NK-92 (cell line): ENCODE data around the gene TIE1.

Experiments
- DNase-seq: peaks from one replicate; lab custom pipeline; 2025; ENCODE audit not compliant: unreplicated experiment; lab: John Stamatoyannopoulos, UW

TIE1 gene

DNA sequence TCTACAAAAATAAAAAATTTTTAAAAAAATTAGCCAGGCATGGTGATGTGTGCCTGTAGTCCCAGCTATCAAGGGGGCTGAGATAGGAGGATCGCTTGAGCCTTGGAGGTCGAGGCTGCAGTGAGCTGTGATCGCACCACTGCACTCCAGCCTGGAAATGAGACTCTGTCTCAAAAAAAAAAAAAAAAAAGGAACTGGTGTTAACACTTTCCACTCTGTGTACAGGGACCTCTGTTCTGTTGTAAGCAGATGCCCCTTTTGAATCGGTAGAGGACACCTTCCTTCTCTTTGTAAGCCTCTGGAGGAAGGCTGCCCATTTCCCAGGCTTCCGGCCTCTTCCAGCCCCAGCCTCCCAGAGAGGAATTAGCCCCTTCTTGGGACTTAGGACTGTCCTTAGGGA is 8.1 kb upstream of the TIE1 start:
- DNase-seq: no peak

DNA sequence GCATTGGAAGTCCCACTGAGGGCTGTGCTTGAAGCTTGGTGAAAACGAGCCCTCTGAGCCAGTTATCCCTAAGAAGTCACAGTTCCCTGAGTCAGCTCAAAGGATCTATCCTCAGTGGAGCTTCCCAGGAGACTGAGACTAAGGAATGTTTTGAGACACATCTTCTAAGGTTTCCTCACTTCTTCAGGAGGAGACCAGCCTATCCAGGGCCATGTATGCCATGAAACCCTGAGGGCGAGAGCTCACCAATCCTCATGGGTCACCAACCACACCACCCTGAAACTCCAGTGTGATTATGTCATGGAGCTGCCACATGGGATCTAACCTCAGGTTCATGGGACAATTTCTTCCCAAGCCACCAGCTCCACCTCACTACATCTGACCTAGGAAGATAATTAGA is 7.6 kb upstream of the TIE1 start:
- DNase-seq: no peak

DNA sequence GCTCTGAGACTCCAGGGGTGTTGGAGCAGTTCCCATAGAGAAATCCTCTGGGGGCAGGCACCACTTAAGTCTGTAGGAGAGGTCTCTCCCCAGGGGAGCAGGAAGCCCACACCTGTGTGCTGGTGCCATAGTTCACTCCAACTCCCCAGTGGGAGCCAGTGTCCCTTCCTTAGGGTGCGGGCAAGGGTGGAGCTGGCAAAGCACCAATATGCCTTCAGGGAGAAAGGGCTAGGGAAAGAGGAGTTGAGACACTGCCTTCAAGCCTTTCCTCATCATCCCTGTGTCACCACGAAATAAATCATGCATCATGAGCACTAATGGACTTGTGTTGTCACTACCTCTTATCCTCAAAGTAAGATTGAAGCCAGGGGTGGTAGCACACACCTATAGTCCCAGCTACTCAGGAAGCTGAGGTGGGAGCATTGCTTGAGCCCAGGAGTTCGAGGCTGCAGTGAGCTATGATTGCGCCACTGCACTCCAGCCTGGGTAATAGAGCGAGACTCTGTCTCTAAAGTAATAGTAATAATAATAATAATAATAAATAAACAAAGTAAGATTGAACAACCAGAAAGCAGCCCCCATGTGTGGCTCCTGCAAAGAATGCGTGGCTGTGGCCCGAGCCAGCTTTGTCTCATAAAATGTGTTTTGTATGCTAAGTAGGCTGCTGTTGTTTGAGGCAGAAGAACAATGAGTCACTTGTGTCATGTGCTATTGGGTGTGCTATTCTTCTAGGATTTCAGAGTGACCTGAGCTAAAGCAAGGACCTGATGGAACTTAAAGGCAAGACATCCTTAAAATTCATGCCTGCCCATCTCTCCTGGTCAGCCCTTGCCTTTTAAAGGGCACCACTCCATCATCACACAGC is 6.7 kb upstream of the TIE1 start:
- DNase-seq: no peak

DNA sequence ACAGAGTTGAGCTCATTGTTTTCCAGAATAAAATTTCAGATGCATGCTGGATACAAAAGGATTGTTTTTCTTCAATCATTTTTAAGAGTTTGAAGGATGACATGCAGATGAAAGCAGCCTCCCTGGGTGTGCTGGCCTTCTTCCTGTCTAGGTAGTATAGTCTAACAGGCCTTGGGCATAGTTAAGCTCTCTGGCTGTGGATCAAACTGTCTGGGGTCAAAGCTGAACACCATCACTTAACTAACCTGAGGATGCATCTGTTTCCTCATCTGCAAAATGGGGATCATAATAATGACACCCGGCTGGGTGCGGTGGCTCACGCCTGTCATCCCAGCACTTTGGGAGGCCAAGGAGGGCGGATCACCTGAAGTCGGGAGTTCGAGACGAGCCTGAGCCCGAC is 6.0 kb upstream of the TIE1 start:
- DNase-seq: no peak

DNA sequence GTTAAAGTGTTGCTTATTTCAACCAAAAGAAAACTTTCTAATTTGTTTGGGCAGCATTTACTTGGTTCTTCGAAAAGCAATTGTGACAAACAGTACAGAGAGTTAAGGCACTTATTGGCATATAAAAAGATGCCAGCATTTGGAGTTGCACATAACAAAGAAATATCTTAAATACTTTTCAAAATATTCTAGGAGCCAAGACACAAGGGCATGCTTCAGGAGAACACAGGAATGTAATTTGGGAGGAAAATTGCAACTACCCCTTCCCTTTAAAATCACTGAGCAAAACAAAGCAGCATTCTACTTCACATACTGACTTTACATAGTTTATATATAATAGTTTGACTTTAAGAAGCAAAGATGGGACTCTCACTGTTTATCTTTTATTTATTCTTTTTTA is 4.6 kb upstream of the TIE1 start:
- DNase-seq: no peak

DNA sequence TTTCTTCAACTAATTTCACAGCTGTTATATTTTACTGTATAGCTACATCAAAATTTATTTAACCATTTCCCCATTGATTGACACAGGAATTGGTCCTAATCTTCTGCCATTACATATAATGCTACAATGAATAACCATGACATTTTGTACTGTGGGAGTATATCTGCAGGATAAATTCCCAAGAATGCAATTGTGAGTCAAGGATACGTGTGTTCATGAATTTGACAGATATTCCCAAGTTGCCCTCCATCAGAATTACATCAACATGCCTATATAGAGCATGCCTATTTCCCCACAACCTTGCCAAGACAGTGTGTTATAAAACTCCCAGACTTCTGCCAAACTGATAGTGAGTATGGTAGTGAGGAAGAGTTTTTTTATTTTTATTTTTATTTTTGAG is 2.7 kb upstream of the TIE1 start:
- DNase-seq: no peak

DNA sequence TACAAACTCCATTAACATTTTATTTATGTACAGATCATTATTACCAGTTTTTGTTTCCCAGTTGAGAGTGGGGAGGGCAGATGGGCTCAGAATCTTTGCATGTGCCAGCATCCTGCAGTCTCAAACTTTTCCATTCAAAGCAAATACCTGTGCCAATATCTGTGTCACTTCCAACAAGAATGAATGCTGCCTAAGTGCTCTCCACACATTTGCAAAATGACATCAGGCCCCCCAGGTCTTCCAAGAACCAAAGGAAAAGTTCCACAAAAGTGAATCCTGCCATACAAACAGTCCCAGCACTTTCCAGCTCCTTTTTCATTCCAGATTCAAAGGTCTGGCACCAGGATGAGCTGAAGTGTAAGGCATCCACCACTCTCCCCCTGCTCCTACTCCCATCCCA is 1.7 kb upstream of the TIE1 start:
- no peak for DNase-seq

DNA sequence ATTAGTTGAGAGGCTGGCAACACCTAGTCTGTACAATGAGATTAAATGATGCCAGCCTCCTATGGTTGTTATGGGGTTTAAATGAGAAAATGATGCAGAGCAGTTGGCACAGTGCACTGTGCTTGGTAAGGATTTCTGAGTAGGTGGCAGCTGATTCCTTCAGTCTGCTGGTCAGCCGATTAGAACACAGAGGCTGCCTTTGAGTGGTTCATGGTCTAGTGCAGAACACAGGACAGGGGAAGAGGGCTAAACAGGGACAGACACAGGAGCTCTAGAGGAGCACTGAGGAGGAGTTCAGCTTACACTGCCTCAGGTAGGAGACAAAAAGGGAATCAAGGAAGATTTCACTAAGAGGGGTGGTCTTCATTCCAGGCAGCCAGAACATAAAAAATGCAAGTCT is 1.4 kb downstream of the TIE1 start:
- no peak for DNase-seq

DNA sequence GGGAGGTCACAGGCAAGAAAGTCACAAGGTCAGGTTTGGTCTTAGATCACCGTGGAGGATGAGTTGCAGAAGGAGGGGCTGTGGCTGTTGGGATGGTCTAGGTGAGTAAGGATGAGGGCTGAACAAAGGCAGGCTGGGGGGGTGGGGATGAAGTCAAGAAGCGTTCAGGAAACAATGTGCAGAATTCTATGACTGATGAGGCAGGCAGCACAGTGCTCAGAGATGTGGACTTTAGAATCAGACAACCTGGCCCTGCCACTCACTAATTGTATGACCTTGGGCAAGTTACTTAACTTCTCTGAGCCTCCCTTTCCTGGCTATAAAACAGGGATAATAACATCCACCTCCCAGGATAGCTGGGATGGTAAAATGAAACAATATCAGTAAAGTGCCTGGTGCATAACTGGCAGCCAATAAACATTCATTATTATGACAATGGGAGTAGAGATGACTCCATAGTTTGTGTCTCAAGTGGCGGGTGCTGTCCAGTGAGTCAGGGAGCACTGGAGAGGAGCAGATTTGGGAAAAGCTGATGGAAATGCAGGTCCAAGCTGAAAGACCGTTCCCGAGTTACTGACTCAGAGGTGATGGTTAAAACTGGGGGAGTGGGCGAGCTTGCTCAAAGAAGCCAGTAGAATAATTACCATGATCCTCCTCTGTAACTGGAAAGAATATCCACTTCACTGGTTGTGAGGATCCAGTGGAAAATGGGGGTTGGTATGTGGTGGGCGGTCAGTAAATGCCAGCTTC is 2.1 kb downstream of the TIE1 start:
- no peak for DNase-seq

DNA sequence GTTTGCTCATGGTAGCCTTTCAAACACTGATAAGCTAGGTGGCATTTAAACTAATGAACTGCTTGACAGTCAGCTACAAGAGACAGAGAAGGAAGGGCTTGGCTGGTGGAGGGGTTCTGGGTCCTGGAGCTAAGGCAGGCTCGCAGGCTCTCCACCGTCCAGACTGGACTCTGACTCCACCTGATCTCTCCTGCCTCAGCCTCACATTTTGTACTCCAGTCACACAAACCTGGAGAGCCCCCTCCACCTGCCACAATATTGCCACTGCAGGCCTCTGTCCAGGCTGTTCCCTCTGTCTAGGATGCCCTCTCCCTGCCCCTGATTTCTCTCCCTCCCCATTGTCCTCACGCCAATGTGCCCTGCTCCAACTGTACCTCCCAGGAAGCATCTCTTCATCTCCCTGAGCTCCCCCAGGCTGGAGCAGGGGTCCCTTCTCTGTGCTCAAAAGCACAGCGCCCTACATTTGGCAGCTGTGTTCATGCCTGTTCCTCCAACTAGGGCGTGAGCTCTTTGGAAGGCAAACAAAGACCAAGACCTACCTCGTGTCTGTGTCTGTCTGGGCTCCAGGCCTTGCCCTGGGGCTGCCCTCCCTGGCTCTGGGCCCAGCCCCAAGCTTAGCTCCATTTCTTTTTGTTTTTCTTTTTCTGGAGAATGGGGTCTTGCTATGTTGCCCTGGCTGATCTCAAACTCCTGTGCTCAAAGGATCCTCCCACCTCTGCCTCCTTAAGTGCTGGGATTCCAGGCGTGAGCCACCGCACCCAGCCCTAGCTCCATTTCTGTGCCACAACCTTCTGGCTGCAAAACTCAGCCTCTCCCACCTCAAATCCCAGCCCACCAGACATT is 2.9 kb downstream of the TIE1 start:
- DNase-seq: no peak

DNA sequence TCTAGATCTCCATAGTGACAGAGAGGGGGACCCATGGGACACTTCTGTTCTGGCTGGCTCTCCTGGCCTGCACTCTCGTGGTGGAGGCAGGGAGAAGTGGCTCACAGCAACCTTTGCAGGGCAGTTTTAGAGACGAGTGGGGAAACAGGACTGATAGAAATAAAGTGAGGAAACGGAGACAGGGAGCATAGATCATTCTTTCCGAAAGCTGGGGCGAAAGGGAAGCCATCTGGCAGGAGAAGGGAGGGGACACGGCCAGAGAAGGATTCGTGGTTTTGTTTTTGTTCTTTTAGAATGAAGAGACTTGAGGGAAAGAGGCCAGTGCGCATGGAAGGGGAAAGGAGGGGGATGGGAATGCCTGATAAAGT is 3.5 kb downstream of the TIE1 start:
- DNase-seq: no peak

DNA sequence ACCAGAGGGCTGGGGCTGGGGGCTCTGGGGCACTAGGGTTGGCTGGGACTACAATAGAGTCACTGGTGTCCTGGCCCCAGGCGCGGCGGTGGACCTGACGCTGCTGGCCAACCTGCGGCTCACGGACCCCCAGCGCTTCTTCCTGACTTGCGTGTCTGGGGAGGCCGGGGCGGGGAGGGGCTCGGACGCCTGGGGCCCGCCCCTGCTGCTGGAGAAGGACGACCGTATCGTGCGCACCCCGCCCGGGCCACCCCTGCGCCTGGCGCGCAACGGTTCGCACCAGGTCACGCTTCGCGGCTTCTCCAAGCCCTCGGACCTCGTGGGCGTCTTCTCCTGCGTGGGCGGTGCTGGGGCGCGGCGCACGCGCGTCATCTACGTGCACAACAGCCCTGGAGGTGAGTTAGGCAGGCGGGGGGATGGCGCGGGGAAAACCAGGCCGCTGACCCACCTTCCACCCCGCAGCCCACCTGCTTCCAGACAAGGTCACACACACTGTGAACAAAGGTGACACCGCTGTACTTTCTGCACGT is 4.1 kb downstream of the TIE1 start:
- DNase-seq: no peak

DNA sequence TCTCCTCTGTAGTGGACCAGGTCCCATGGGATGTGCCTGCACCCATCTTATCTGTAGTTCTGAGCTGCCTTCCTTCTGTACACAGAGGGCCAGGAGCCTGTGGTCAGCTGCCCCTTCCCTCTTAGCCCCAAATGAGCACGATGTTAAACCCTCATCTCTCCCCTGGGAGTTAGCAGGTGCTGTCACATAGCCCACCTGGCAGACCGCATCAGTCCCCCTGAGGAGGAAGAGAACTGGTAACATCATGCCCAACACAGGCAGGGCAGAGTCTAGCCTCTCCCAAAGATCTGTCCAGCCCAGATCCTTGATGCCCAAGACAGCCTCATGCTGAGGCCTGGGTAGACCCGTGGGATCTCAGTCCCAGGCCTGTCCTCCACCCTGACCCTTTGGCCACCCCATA is 4.7 kb downstream of the TIE1 start:
- no peak for DNase-seq

DNA sequence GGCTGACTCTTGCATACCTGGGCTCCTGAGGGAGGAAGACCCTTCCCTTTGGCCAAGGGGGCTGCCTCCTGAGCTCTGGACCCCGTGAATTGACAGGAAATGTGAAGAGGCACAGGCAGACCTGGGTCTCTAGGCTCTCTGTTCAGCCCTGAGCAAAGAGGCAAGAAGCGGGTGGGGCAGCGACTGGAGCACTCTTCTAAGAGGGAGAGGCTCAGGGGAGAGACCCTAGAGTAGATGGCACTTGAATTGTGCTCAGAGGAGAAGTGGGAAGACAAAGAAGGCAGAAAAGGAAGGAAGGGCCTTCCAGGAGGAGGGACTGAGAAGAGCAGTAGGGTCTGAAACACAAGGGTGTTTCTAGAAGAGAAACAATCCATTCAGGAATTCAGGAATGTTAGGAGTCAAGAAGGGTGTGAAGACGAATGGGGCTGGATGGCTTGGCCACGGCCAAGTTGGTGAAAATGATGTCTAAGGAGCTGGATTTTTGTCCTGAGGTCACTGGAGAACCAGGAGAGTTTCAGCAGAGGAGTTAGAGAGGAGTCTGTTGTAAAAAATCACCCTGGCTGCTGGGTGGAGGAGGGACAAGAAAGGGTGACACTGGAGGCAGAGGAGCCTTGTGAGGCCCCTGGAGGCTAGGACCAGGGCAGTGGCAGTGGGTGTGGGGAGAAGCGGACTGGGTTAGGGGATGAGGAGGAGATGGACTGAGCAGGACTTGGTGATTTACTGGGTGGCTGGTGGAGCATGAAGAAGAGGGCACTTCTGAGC is 5.3 kb downstream of the TIE1 start:
- no peak for DNase-seq

DNA sequence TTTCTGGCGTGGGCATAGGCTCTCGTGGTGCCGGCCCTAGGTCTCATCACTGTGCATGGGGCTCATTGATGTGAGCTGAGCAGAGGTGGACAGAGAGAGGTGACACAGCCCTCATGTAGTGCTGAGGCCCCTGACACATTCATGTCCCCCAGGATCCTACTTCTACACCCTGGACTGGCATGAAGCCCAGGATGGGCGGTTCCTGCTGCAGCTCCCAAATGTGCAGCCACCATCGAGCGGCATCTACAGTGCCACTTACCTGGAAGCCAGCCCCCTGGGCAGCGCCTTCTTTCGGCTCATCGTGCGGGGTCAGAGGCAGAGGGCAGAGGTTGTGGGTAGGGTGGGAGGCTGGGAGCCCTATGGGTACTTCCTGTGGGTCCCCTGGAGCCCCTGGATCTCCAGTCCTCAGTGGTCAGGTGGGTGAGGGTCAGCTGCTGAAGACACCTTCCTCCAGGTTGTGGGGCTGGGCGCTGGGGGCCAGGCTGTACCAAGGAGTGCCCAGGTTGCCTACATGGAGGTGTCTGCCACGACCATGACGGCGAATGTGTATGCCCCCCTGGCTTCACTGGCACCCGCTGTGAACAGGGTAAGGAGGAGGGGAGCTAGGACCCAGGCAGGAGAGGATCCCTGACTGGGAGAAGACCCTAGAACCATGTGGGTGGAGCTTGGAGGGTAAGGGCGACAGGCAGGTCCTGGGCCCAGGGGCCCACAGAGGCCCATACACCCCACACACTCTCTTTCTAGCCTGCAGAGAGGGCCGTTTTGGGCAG is 6.1 kb downstream of the TIE1 start:
- no peak for DNase-seq

DNA sequence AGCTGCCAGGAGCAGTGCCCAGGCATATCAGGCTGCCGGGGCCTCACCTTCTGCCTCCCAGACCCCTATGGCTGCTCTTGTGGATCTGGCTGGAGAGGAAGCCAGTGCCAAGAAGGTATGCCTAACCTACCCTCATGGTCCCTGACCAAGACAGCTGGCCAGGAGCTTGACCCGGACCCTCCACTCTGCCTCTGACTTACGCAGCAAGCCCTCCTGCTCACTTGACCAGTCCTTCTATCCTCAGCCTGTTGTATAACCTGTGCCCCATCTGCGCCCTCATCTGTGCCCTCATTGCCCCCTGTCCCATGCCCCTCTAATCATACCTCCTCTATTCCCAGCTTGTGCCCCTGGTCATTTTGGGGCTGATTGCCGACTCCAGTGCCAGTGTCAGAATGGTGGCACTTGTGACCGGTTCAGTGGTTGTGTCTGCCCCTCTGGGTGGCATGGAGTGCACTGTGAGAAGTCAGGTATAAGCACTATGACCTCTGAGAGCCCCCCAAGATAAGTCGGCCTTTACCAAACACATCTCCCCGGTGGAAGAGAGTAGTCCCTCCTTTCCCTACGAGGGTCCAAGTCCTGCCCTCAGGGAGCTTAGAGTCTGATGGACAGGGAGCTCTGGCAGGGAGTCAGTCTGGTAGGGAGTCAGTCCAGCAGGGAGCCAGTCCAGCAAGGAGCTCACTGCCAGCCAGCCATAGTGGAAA is 6.8 kb downstream of the TIE1 start:
- DNase-seq: no peak

DNA sequence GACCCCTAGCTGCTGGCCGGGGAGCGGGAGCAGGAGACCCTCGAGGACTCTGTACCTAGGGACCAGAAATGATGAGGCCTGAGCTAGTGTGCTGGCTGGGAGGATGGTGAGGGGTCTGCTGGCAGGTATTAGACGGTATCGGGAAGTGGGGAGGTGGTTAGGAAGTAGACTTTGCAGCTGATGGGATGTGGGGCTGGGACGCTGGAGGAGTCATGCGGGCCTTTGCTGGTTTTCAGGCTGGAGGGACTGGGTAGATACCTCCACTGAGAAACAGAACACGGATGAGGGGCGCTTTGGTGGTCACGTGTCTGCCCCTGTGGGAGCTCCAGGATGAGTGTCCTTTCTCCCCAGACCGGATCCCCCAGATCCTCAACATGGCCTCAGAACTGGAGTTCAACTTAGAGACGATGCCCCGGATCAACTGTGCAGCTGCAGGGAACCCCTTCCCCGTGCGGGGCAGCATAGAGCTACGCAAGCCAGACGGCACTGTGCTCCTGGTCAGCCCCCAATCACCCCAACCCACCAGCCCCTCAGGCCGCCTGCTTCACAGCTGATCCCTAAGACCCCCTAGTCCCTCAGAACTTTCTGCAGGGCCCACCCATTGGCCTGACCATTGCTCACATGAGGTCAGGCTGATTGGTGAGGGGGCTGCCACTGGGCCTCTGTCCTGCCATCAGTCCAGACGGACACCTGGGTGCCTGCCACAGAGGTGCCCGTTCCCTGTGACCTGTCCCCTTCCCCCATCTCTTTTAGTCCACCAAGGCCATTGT is 8.0 kb downstream of the TIE1 start:
- no peak for DNase-seq

DNA sequence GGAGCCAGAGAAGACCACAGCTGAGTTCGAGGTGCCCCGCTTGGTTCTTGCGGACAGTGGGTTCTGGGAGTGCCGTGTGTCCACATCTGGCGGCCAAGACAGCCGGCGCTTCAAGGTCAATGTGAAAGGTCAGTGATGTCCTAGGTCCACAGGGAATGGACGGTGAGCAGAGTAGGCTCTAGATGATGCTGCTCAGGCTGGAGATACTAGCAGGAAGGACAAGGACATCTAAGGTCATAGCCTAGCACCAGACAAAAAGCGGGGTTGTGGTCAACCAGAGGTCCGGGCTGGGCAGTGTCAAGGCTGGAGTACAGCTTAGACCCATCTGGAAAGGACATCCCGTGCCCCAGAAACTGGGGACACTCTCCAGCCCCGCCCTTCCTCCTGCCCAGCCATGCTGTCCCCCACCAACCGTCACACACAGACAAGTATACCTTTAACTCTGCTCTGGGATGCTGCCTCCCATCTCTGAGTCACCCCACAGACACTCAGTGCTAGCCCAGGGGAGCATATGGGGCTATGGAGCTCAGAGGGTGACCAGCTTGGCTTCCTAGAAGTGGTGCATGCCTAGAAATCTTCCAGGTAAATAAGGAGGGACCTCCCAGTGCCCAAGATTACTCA is 8.7 kb downstream of the TIE1 start:
- no peak for DNase-seq
